ENCODE data around the gene VAT1L.

GRCh38 chr16:77931058-77931457 is 142.7 kb downstream of the VAT1L start:
- TF ChIP-seq YY1 (IDR thresholded peaks at IDR 0.05; ENCODE audit: insufficient read depth, insufficient read length), result no peak
- no peak for TF ChIP-seq SUZ12 (IDR thresholded peaks at IDR 0.05; ENCODE audit: extremely low read depth, insufficient read depth, insufficient read length)

Measured in NT2/D1 (cell line).